Stimulated activated CD8-positive, alpha-beta memory T cell treated with anti-CD3 and anti-CD28 coated beads, Interleukin-4, amount 100 ng/mL, for 1 hour (primary cell): Measurements from ENCODE around the gene SUPT3H.
"Not testable (repeated sequence)": the region's sequence is repeated elsewhere in the genome, so short reads cannot be mapped to it uniquely, and the experiment has no call there.

Source experiments
- DNase-seq, 2 donors: peaks; one replicate each; pipeline ENCODE4 v3.0.0-alpha.2; 2020; ENCODE audit warnings: low read depth in 2 of 2, low spot score in 1 of 2

SUPT3H gene

DNA sequence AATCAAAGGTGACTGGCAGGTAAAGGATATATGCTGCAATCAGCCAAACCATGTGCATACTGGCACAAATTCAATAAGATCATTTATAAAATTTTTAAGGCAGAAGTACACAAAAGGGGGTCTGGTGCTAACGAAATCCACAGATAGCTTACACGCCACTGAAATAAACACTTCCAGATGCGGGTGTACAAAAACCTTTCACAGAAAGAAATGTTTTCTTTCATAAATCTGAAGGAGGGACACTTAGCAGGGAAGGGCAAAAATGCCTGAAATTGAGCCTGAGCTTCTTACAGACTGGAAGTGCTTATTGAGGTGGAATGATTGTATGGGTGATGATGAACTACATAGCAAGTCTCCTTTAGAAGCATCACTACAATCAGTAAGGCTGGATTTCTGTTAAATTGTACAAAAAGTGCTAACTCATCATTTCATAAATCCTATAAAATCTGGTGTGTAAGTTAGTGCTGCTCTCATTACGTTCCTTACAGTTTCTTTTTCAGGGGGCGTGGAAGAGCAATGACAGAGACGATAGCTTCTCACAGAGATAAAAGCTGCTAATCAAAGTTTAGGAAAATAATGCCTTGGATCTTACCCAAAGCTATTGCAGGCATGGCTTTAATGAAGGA is 458.9 kb downstream of the SUPT3H start:
- no peak for DNase-seq

DNA sequence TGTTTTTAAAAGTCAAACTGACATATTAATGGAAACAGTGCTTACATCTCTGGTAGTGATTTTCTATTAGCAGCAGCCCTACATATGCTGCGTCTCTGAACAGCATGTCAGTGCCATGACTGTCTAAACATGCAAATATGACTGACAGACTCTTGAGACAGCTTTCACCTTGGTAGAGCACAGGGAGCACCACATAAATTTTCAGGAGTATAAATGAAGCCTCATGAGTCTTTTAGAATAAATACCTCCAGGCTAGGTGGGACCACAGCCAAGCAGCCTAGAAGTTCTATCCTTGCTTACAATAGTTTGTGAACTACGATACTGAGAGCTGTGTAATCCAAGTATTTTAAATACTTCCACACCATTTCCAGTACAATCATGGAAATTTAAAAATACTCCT is 460.3 kb downstream of the SUPT3H start:
- no peak for DNase-seq

DNA sequence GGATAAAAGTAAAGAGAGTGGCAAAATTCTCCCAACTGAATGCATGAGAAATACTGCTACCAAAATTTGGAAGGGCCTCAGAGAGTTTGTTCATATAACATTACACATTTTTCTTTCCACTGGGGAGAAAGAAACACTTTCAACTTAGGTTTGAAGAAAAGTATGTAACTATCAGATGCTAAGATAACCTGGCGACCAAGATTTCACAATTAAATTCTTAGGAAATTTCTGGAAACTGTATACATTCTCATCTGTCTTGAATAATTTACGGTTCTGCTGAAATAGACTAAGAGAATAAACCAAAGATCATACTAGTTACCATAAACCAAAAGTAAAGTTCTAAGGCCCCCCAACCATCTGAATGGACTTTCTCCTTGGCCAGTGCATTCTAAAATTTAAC is 462.6 kb downstream of the SUPT3H start:
- DNase-seq, result no peak

DNA sequence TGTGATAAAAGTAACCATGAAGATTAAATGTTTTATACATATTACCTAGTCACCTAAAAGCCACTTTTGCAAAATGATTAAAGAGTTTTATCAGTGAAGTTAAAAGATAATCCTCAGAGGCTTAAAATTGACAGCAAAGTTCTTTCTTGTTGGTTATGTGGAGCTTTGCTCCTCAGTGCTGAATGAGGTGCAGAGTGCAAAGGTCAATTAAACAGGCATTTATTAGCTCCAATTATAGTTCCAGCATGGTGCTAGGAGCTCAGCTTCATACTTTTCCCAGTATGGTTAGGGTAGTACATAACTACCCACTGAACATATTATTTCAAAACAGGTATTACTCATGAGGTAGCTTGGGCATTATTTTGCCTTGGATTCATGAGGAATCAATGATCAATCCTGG is 463.6 kb downstream of the SUPT3H start:
- DNase-seq, result no peak

DNA sequence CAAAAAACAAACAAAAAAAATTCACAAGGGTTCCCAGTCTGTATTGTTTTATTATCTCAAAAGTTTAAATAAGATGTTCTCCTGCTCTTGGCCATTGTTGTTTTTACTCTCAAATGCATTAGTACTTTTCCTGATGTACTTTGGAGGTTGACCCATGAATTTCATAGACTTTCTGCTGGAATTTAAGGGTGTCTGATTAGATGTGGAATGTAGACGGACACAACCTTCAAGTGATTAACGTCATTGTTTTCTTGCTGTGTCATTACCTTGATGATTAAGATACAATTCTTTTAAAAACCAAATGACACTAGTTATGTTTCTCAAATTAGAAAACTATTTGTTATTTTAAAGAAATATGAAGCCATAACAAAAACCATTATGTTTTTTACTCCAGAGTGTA is 471.0 kb downstream of the SUPT3H start:
- DNase-seq, result no peak

DNA sequence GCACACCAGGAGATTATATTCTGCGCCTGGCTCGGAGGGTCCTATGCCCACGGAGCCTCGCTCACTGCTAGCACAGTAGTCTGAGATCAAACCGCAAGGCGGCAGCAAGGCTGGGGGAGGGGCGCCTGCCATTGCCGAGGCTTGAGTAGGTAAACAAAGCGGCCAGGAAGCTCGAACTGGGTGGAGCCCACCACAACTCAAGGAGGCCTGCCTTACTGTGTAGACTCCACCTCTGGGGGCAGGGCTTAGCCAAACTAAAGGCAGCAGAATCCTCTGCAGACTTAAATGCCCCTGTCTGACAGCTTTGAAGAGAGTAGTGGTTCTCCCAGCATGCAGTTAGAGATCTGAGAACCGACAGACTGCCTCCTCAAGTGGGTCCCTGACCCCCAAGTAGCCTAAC is 477.4 kb downstream of the SUPT3H start:
- DNase-seq, result not testable (repeated sequence)

DNA sequence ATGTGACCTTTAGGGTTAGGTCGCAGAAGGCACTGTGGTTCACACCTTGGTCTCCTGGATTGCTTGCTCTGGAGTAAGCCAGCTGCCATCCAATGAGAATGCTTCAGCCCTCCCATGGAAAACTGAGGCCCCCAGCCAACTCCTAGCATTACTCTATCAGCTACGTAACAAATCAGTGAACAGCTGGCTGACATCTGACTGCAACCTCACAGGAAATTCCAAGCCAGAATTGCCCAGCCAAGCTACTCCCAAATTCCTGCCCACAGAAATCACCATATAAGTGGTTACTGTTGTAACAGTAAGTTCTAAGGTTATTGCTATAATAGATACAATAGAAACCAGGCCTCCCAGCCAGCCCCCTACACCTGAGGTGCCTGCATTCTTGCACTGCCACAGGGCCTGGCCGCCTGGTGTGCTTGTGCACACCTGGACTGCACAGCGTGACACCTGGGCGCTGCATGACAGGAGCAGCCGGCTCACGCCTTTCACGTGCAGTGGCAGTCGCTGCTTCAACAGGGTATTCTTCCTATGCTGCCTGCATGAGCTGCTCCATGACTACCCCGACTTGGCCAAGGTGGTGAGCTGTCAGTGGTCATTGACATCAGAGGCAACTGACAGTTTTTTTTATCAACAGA is 479.3 kb downstream of the SUPT3H start:
- DNase-seq, result no peak

DNA sequence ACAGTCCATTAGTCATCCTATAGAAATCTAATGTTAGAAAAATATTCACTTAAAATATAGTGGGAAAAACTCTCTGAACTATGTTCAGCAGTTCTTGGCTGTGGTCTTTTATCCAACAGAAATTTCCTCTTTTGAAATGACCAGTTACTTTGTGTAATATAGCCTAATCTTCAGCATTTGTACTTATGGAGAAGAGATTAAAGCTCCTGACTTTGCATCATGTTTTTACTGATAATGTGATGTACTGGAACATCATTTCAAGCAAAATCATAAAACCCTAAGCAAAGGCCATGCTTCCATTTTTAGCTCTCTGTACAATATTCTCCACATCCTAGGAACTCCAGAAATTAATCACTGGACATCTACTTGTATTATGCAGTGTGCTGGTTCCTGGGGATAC is 480.4 kb downstream of the SUPT3H start:
- no peak for DNase-seq

DNA sequence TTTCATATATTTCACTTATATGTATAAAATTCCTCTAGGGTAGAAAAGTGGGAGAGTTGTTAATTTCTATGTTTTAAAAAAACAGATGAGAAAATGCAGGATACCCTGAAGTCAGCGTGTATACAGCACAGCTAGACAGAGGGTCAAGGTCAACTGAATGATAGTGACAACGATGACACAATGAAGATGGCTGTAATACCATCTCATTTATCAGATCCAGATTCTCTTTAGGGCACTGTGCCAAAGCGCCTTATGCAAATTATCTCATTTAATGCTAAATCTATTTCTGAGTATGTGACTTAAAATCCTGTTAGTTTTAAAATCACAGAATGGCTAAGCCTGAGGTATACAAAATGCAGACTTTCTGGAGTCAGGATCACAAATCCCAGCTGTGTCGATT is 481.0 kb downstream of the SUPT3H start:
- no peak for DNase-seq

DNA sequence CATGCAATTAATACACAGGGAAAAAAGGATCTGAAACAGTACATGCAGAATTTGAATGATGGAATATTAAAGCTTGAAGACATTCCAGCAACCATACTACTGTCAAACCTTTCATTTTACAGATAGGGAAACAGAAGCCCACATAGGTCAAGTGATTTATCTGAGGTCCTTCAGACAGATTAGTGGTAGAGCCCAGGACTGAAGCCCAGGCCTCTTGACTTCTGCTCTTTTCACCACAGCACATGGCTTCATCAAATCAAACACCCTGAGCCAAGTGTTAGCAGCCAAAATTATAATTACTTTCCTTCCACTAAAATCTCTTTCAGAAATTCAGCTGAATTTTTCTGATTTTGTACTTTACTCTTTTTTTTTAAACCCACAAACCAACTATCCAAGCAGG is 485.2 kb downstream of the SUPT3H start:
- DNase-seq, result no peak

DNA sequence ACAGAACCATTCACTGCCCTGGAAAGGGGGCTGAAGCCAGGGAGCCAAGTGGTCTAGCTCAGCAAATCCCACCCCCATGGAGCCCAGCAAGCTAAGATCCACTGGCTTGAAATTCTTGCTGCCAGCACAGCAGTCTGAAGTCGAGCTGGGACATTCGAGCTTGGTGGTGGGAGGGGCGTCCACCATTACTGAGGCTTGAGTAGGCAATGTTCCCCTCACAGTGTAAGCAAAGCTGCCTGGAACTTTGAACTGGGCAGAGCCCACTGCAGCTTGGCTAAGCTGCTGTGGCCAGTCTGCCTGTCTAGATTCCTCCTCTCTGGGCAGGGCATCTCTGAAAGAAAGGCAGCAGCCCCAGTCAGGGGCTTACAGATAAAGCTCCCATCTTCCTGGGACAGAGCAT is 498.7 kb downstream of the SUPT3H start:
- not testable (repeated sequence) for DNase-seq

DNA sequence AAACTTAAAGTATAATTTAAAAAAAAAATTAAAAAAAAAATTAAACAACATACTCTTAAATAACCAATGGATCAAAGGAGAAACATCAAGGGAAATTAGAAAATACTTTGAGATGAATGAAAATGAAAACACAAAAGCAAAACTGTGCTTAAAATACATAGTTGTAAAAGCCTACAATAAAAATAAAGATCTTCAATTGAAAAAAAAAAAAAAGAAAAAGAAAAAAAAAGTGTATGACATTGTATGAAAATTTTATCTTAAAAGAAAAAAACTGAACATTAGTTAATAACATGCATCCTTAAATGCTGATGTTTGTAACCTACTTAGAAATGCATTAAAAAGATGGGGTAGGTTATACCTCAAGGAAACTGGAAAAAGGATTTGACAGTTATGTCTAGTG is 501.1 kb downstream of the SUPT3H start:
- not testable (repeated sequence) for DNase-seq

DNA sequence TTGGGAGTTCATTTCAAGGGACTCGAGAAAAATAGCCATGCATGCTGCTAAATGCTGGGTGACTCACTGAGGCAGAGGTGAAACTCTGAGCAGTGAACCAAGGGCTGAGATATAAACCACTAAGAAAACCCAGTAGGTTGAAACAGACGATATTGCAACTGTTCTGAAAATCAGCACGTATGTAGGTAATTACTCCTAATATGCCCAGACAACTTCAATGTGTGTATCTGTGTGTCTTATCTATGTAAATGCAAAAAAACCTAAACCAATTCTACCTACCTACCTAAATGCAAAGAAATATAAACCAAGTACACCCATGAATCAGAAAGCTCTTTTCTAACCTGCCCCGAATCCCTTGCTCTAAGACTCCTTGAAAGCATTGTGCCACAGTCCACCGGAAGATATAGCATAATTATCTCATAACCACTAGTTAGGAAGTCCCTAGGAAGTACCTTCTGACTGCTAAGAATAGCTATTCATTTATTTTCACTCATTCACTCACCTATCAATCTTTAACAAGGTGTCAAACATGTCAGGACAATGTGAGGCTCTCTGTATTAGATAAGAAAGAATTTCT is 508.3 kb downstream of the SUPT3H start:
- DNase-seq, result no peak

DNA sequence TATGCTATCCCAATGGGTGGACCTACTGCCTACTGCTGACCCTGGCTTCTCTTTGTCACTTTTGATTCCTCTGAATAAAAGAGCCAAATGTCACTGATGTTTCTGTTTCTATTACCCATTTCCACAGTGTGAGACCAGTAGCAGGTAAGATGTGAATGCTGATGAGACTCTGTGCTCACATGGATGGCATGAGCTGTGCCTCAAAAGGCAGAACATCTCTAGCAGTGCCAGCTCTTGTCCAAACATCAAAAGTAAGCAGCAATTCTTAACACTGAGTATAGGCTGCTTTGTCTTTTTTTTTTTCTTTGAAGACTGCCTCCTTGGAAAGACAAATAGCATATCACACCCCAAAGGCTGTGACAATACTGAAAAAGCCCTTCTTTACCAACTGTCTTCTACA is 508.8 kb downstream of the SUPT3H start:
- no peak for DNase-seq

DNA sequence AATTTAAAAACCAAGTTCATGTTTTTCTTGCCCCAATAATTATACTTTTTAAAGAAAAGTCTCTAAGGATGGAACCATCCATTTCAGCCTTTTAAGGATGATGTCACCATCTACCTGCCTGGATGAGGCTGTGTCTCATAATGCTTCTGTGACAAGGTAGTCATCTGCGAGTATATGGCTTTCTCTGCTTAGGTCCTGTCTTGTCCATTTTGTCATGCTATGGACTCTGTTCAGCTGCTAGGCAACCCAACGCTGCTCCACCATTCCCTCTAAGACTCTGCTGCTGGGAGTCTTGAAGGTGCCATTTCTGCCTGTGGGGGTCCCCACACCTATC is 509.4 kb downstream of the SUPT3H start:
- no peak for DNase-seq

DNA sequence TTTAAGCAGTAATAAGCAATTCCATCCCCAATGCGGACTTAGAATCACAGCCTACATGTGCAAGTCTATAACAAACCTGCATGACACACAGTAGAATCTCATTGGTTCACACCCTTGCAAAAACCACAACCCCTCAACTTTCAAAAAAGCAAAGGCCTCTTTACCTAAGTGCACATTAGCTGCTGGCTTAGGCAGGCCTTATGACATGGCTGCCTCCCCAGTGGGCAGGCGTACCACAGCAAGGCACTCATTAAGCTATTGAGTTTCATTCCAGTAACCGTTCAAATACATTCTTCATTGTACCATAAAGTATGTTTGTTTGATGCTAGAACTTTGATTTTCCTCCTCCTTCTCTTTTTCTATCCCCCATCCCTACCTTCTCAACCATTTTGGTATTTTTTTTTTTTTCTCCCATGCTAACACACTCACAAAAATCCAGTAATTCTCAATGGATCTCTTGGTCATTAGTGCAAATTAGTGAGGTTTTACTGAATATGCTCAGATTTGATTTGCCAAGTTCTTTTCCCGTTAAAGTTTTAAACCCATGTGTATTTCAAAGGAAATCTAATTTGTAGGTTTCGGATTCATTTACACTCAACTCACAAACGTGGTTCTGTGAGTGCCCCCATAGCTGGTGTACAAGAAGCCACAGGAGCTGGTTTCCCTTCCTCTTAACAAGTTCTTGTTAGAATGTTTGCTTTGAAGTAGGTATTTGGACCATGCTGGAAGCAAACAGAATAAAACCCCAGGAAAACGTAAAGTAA is 510.0 kb downstream of the SUPT3H start:
- DNase-seq, result no peak

DNA sequence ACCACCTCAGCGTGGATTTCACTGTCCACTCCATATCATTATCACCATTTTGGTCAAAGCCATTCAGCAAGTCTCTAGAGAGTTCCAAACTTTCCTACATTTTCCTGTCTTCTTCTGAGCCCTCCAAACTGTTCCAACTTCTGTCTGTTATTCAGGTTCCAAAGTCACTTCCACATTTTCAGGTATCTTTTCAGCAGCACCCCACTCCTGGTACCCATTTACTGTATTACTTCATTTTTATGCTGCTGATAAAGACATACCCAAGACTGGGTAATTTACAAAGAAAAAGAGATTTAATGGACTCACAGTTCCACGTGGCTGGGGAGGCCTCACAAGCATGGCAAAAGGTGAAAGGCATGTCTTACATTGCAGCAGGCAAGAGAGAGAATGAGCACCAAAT is 512.5 kb downstream of the SUPT3H start:
- DNase-seq, result not testable (repeated sequence)

DNA sequence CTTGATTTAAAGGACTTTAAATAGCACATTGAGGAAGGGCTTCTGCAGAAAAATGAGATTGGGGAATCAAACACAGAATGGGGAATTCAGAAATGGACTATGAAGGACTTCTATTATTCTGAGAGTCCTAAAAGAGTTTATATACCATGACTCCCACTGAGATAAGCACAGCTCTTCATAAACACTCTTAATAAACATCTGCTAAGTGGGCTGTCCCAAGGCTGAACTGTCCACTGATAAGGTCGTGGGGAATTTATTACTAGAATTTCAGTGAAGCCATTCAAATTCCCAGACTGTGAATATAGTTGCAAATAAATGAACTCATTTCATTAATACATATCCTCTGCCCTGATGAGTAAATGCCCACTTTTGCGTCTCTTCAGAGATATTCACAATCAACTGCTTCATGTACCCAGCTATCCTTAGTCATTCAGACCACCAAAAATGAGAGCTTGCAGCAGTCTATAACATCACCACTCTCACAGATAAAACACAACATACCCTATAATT is 517.8 kb downstream of the SUPT3H start:
- no peak for DNase-seq

DNA sequence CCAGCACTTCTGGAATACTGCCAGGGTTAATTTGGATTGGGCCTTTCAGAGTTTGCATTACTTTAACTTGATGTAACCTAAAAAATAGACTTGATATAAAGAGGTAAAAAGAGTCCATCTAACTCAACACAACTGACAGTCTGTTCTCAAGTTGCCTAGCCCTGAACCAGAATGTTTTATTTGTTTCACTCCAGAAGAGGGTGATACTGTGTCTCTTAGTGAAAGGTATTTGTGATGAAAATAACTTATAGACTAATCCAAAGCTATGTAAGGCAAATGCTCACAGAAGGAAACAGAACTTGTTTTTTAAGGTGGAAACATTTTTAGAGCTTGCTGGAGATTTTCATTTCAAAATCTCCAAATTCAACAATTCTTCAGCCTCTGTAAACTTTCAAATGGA is 518.7 kb downstream of the SUPT3H start:
- no peak for DNase-seq

DNA sequence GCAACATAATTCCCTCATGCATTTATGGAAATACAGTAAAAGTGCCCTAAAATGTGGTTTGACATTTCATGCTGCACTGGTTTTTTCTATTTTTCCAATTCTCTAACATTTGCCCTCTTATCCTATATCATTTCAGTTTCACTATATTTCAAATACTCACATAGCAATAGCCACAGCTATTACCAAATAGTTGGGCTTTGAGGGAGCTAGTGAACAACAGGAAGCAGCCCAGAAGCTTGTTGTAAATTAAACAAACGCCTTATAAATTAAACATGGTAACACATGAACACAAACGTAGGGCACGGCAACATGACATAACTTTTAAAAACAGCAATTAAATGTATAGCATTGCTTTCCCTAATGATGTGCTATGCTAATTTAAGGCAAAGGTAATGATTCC is 521.3 kb downstream of the SUPT3H start:
- no peak for DNase-seq

DNA sequence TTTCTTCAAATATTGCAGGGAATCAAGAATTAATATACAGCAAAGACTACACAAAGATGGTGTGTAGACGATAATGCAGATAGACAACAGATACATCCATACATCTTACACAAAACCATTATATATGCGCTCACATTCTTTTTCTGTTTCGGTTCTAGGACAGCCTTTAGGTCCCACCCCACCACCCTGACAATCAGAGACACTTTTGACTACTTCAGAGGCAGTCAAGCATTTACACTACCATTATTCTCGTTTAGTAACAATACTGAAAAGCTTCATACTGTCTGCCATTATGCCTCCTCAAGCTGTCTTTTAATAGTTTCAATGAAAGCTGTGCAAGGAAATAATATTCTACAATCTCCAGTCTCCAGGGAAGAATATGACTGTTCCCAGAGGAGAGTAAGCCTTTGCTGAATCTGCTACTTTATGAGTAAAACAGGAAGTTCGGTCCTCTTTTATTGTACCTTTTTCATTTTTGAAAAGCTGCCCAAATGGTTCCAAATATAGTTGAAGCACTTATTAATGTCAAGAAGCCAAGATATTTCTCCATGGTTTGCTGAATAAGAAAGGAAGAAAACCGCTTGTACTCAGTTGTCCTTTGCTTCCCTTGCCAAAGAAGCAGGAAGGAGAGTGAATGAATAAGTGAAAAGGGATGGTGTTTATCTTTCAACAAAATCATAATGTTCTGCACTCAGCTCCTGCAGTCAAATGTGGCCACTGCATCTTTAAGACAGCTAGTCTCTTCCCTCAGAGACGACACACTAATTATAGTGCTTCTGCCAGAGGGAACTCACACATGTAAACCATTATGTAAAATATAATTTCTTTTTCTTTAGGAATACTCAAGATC is 521.9 kb downstream of the SUPT3H start:
- DNase-seq, result no peak
